Right lobe of liver (tissue), 6 donors: ENCODE results near the gene KIF23. TPM values are rescaled to one million over a fixed set of nuclear protein-coding genes. Genes with fewer than 3 reads are reported as not detected.

Source experiments
- ATAC-seq, 4 donors: fragments of 200-7000 bp; cut with Tn5 transposase; one replicate each; pipeline ENCODE4 v1.9.1; 2020; ENCODE audit warnings: mild to moderate bottlenecking in 4 of 4, moderate library complexity in 4 of 4
- DNase-seq, 3 donors: peaks; one replicate each; pipeline ENCODE4 v3.0.0-alpha.2; 2020
- H3K27ac ChIP-seq, 3 donors: fragments of 200-600 bp; one replicate each; pipeline ENCODE4 v1.8.0; 2022
- H3K27me3 ChIP-seq, 2 donors: fragments of 200-600 bp; one replicate each; pipeline ENCODE4 v1.8.0; 2022
- H3K36me3 ChIP-seq, 4 donors: fragments of 200-600 bp; sonication (generic) in 1 of 4; one replicate each; pipeline versions ENCODE4 v1.5.1 to v1.8.0; 2017 to 2022; ENCODE audit warnings: control low read depth in 1 of 4
- H3K4me1 ChIP-seq, 4 donors: fragments of 200-600 bp; sonication (generic) in 1 of 4; one replicate each; pipeline versions ENCODE4 v1.5.1 to v1.8.0; 2017 to 2022; ENCODE audit warnings: control low read depth in 1 of 4
- H3K4me3 ChIP-seq, 3 donors: fragments of 200-600 bp; one replicate each; pipeline ENCODE4 v1.8.0; 2022
- H3K9me3 ChIP-seq, 4 donors: fragments of 200-600 bp; sonication (generic) in 1 of 4; one replicate each; pipeline versions ENCODE4 v1.5.1 to v1.8.0; 2017 to 2022; ENCODE audit warnings: control low read depth in 1 of 4
- POLR2A ChIP-seq: fragments of 450-650 bp; IDR thresholded peaks from one replicate; pipeline ENCODE4 v1.6.1; 2017; ENCODE audit warnings: antibody characterized with exemption, mild to moderate bottlenecking
- WGBS: methylation state at CpG from one replicate; pipeline ENCODE4 v1.1.6; 2018; ENCODE audit warnings: low coverage, low lambda C conversion rate; ENCODE audit not compliant: insufficient coverage; ENCODE audit errors: missing lambda C conversion rate; 5-methylcytosine and 5-hydroxymethylcytosine counted together
- intact Hi-C, 2 donors: fragments of 100-400 bp; cut with DNase I; formaldehyde crosslinking; loops; one replicate each; pipeline versions ENCODE4 v1.11.2 to v1.14.1; 2022
- total RNA-seq, 6 experiments: library from RNA; depleted of rRNA in 2 of 6; stranded (reverse); fragments of >200 nt in 2 of 6; fragmentation: NEBNext Ultra II Directional in 3 of 6; extraction: Animal tissue kit (Norgen Biotek cat#: 25700) in 3 of 6; gene quantifications; one replicate each; pipeline versions ENCODE4 v1.1.0 to v1.2.4, GENCODE V29; 2016 to 2023
- TF ChIP-seq, protein P1 (sequence below), 4 donors: fragments of 200-600 bp in 3 of 4; fragments of 450-650 bp in 1 of 4; IDR thresholded peaks; one replicate each; pipeline versions ENCODE4 v1.5.1 to v1.8.0; 2016 to 2022; ENCODE audit warnings: antibody characterized with exemption in 4 of 4, mild to moderate bottlenecking in 2 of 4
- donor health status: DM: no; HTN: yes; CAD: no.
- donor health status: DM: no; HTN: no; CAD: no.
- donor health status: DM: no; HTN: no; CAD: no.
- donor health status: DM: no; HTN: yes; CAD: no.
- donor health status: DM: no; HTN: yes; CAD: no.

KIF23 gene
- total RNA-seq, 6 experiments from 2014 or later: 0.09 to 2.2 (median 1.2) TPM

GRCh38 chr15:69398491-69398891 lies 15.7 kb upstream of the KIF23 start:
- peaks cover 0 to 5% of the 10 kb centered on the region in 2 donors for H3K27me3 ChIP-seq
- intact Hi-C loops: no loop called here
- WGBS: 47% methylated on average over 3 of the region's 7 CpGs
- H3K4me3 ChIP-seq: no peak overlapping the region
- H3K4me1 ChIP-seq: peaks cover 0 to 7% (median 0%) of the 10 kb centered on the region in 4 donors
- DNase-seq (no peak), ATAC-seq (no peak)
- TF ChIP-seq, protein P1, sequence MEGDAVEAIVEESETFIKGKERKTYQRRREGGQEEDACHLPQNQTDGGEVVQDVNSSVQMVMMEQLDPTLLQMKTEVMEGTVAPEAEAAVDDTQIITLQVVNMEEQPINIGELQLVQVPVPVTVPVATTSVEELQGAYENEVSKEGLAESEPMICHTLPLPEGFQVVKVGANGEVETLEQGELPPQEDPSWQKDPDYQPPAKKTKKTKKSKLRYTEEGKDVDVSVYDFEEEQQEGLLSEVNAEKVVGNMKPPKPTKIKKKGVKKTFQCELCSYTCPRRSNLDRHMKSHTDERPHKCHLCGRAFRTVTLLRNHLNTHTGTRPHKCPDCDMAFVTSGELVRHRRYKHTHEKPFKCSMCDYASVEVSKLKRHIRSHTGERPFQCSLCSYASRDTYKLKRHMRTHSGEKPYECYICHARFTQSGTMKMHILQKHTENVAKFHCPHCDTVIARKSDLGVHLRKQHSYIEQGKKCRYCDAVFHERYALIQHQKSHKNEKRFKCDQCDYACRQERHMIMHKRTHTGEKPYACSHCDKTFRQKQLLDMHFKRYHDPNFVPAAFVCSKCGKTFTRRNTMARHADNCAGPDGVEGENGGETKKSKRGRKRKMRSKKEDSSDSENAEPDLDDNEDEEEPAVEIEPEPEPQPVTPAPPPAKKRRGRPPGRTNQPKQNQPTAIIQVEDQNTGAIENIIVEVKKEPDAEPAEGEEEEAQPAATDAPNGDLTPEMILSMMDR (IDR thresholded peaks at IDR 0.05): no peak
- no peak for TF ChIP-seq POLR2A
- H3K27ac ChIP-seq: no peak overlapping the region
- no peaks in the 10 kb centered on the region for H3K9me3 ChIP-seq
- H3K36me3 ChIP-seq: no peaks in the 10 kb centered on the region

DNA sequence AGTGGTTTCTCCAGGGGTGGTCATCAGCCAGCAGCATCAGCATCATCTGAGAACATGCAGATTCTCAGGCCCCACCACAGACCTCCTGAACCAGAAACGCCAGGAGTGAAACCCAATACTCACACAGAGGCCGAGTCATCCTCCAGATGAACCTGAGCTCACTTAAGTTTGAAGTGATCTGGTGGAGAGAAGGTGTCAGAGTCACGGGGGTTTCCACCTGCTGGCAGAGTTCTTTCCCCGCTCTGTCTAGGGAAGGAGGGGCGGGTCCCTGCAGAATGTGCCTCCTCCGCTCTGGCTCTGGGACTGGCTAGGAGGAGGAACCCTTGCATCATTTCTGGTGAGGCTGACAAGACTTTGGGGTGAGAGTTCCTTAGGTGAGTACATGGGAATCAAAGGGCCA lies 13.3 kb upstream of the KIF23 start:
- no peaks in the 10 kb centered on the region for H3K27me3 ChIP-seq
- H3K36me3 ChIP-seq: no peaks in the 10 kb centered on the region
- no peaks in the 10 kb centered on the region for H3K9me3 ChIP-seq
- TF ChIP-seq, protein P1 (IDR thresholded peaks at IDR 0.05): no peak
- TF ChIP-seq POLR2A: no peak
- H3K27ac ChIP-seq: no peak overlapping the region
- intact Hi-C loops: no loop called here
- ATAC-seq (no peak), DNase-seq (no peak)
- no CpG with 5 or more reads among the region's 6 CpGs for WGBS
- H3K4me1 ChIP-seq: no peaks in the 10 kb centered on the region
- H3K4me3 ChIP-seq: no peak overlapping the region

GRCh38 chr15:69402816-69403215 lies 11.3 kb upstream of the KIF23 start:
- no peaks in the 10 kb centered on the region for H3K4me1 ChIP-seq
- TF ChIP-seq, protein P1 (IDR thresholded peaks at IDR 0.05): no peak
- DNase-seq (no peak), ATAC-seq (no peak)
- no peaks in the 10 kb centered on the region for H3K27me3 ChIP-seq
- no peak overlapping the region for H3K27ac ChIP-seq
- no peaks in the 10 kb centered on the region for H3K9me3 ChIP-seq
- intact Hi-C loops: no loop called here
- H3K36me3 ChIP-seq: no peaks in the 10 kb centered on the region
- WGBS: 83% methylated on average over 1 of the region's 2 CpGs
- H3K4me3 ChIP-seq: no peak overlapping the region

DNA sequence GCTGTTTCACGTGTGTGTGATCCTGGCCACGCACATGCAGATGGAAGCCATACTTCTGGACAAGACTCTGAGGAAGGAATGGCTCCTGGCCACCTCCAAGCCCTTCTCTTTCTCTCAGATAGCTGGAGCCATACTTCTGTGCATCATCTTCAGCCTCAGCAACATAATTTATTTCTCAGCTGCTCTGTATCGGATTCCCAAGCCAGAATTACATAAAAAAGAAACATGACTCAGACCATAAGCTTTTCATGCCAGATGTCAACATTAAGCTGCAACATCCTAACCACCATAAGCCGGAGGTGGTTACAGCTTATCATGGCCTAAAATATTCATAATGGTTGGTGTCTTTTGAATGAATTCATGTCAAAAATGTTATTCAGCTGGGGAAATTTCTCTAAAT lies 10.6 kb upstream of the KIF23 start:
- DNase-seq (no peak), ATAC-seq (no peak)
- intact Hi-C loops: no loop called here
- Histone ChIP-seq H3K27me3 (no peaks in the 10 kb centered on the region), H3K36me3 (no peaks in the 10 kb centered on the region), H3K4me1 (no peaks in the 10 kb centered on the region), H3K27ac (no peak overlapping the region), H3K4me3 (no peak overlapping the region), H3K9me3 (no peaks in the 10 kb centered on the region)
- 84% methylated on average over 4 of the region's 4 CpGs for WGBS
- no peak for TF ChIP-seq POLR2A
- TF ChIP-seq, protein P1 (IDR thresholded peaks at IDR 0.05): no peak

- Histone ChIP-seq H3K36me3 (no peaks in the 10 kb centered on the region), H3K27me3 (no peaks in the 10 kb centered on the region), H3K27ac (no peak overlapping the region), H3K4me1 (no peaks in the 10 kb centered on the region), H3K9me3 (no peaks in the 10 kb centered on the region), H3K4me3 (no peak overlapping the region)
- TF ChIP-seq, protein P1 (IDR thresholded peaks at IDR 0.05): no peak
- TF ChIP-seq POLR2A: no peak
- no peak for DNase-seq
- WGBS: 63% methylated on average over 3 of the region's 3 CpGs
- intact Hi-C loops: no loop called here
- ATAC-seq: no peak
These were observed 9.0 kb upstream of the KIF23 start for GRCh38 chr15:69405110-69405509.
